Retinal pigment epithelial cell (primary cell): ENCODE measurements around the gene SAMD9.

ENCODE experiments used
- DNase-seq: peaks from one replicate; pipeline ENCODE4 v3.0.0-alpha.2; 2010; ENCODE audit warnings: low read depth
- H3K4me3 ChIP-seq: 2 replicates; pipeline ENCODE4 v1.5.1; 2011; ENCODE audit warnings: mild to moderate bottlenecking, low read length, control low read depth, moderate library complexity
- CTCF ChIP-seq: conservative IDR thresholded peaks from 2 replicates; pipeline ENCODE4 v1.5.1; 2011; ENCODE audit warnings: low read depth, low read length, control low read depth, inconsistent platforms

Gene SAMD9

GRCh38 chr7:93150200-93150835 is 32.5 kb upstream of the SAMD9 start:
- DNase-seq: no peak
- TF ChIP-seq CTCF: no peak
- H3K4me3 ChIP-seq: no peak overlapping the region

GRCh38 chr7:93148727-93149126 is 30.9 kb upstream of the SAMD9 start:
- no peak overlapping the region for H3K4me3 ChIP-seq

GRCh38 chr7:93148144-93148543 is 30.4 kb upstream of the SAMD9 start, which contains the start of gene SAMD9L:
Gene SAMD9L, minus strand, starts transcription at chr7:93148385. Its CDS starts 12,414 bp downstream, at chr7:93135971.
- no peak for TF ChIP-seq CTCF
- no peak for DNase-seq
- H3K4me3 ChIP-seq: no peak within 1 kb of the TSS

More at GRCh38 chr7:93148727-93149126, 30.9 kb upstream of the SAMD9 start:
- TF ChIP-seq CTCF: no peak
- no peak for DNase-seq

GRCh38 chr7:93147363-93147762 is 29.6 kb upstream of the SAMD9 start:
- no peak for DNase-seq
- no peak overlapping the region for H3K4me3 ChIP-seq

GRCh38 chr7:93146472-93147141 is 28.8 kb upstream of the SAMD9 start:
- DNase-seq: no peak
- no peak for TF ChIP-seq CTCF
- no peak overlapping the region for H3K4me3 ChIP-seq

More at GRCh38 chr7:93147363-93147762, 29.6 kb upstream of the SAMD9 start:
- TF ChIP-seq CTCF: no peak

- no peak overlapping the region for H3K4me3 ChIP-seq
- no peak for DNase-seq
Measured at GRCh38 chr7:93146036-93146435, 28.3 kb upstream of the SAMD9 start.

More at GRCh38 chr7:93146036-93146435, 28.3 kb upstream of the SAMD9 start:
- no peak for TF ChIP-seq CTCF
